GM19324 (cell line): ENCODE results near the gene TBX2.

Experiments
- ATAC-seq: cut with Tn5 transposase; IDR thresholded peaks from one replicate; pipeline ENCODE4 v1.9.1; 2021; ENCODE audit warnings: mild to moderate bottlenecking, moderate library complexity; ENCODE audit not compliant: unreplicated experiment, low FRiP score

The TBX2 gene

DNA sequence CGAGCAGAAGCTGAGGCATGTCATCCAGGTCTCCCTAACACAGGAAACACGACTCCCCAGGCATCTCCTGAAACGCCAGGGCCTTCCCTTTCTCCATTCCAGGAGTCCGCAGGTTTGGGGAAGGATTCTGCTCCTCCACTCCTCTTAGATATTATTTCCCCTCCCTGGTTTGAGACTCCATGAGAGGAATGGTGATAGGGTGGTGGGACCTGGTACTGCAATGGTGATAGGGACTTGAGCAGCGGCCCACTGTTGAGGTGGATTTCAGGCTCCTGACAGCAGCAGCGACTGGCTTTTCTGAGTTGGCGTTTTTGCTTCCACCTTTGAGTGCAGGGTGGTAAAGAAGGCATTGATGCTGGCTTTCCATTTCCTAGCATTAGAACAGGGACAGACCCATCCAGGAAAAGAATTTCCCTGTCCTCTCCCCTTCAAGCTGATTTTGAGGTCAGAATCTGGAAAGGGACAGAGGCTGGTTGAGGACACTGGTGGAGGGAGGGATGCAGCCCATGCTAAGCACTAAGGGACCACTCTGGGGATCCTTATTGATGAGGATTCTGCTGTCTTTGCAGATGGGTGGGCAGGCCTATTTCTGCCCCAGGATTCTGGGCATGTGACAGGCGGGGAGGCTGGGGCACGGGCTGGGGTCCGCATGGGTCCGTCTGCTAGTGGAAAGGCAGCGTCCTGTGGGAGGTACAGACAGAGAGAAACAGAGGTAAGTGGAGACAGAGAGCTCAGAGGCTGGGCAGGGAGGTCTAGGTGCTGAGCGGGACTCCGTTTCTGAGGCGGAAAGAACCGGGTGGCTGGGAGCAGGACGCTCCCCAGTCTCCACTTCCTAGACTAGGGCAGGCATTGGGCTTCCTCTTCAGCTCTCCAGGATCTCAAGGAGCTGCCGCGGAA, 51.2 kb downstream of the TBX2 start:
- no peak for ATAC-seq

DNA sequence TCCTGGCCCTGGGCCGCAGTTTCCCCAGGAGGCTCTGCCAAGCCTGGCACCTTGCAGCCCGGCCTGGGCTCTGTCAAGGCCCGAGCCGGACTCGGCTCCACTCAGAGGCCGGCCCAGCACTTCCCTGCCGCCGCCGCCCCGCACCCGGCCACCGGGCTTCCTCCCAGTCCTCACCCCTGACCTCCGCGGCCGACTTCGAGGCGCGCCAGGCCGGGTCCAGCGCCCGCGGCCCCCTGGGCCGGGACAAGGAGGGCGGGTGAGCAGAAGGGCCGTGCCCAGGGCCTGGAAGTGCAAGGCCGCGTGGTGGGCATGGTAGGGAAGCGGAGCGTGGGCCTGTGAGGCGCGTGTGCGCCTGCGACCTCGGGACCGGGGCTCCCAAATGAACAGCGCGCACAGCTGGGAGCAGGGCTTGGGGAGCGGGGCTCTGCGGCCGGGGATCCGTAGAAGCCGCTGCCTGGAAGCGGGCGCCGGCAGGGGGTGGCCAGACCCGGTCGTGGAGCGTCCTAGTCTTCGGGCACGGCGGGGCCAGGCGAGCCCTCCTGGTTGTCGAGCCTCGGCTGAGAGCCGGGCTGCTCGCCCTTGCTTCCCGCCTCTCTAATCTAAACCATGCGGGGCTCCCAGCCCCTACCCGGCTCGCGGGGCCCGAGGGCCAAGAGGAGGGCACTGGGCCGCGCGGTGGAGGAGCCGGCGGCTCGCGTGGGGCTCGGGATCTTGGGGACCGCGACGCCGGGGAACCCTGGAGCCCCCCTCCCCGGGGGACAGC, 52.1 kb downstream of the TBX2 start:
- no peak for ATAC-seq

DNA sequence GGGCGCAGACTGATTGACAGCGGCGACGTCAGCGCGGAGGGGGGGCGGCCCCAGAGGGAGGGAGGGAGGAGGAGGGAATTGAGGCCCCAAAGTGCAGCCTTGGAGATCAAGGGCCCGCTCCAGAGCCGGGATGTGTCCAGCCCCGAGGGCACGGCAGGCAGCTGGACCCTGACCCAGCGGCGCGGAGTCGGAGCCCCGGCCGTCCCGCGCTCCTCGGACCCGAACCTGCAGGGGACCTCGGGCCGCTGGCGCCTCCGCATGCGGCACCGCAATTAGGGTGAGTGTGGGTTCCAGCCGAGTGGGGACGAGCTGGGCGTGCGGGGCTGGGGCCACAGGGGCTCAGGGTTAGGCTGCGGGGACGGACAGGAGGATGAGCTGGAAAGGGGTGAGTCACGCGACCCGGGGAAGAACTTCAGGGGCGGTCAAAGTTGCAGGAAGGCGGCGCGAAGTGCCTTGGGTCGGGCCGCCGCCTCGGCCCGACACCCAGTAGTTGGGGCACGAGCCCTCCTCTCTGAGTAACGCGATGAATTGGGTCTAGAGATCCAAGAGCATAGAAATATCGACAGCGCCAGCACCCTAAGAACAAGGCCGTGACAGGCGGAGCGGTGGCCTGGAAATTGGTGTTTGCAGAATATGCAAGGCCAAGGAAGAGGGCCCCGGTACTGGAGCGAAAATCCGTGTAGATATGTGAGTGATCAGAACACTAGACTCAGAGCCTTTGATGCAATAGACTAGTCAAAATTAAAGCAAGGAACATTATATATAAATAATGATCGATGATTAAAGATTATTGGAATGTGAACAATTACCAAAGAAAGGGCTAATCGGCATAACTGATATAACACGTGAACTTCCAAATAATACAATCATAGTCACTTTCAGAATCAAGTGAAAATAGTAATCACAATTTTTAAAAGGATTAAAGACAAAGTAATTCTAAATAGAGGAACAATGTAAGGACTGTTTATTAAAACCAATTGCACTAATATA, 53.0 kb downstream of the TBX2 start, which contains the start of gene TBX4:
Gene TBX4 (plus strand): TSS at position 122 of the 990 bp plus-strand sequence. CDS start 4,069 bp downstream, outside the sequence.
- ATAC-seq, result no peak

DNA sequence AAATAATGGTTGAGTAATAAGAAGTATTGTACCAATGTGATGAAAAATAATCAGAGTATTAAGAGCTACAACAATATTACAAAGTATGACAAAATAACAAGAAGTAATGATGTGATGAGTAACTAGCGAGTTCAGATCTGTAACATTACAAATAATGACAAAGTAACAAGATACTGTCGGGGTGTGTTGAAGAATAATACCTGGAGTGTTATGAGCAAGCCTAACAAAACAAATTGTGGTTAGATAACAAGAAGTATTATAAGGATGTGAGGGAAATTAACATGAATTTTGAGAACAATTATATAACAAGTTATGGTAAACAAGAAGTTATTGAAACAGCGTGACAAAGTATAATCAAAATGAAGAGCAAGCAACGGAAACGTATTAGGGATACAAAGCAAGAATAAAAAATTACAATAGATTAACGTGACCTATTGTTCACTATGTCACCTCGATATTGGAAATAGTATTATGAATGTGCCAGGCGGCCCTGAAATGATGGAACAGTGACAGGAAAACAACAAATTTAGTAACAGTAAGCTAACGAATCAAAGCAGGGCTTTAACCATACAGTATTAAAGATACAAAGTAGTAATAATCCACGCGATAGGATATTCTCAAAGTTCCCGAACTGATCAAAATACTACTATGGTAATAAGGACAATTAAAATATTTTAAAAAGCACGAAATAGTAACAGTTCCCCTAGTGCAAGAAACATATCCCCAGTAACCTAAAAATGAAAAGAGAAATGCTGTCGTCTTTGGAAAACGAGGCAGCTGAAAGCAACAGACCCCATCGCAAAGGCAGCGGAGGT, 54.1 kb downstream of the TBX2 start:
- ATAC-seq, result no peak

DNA sequence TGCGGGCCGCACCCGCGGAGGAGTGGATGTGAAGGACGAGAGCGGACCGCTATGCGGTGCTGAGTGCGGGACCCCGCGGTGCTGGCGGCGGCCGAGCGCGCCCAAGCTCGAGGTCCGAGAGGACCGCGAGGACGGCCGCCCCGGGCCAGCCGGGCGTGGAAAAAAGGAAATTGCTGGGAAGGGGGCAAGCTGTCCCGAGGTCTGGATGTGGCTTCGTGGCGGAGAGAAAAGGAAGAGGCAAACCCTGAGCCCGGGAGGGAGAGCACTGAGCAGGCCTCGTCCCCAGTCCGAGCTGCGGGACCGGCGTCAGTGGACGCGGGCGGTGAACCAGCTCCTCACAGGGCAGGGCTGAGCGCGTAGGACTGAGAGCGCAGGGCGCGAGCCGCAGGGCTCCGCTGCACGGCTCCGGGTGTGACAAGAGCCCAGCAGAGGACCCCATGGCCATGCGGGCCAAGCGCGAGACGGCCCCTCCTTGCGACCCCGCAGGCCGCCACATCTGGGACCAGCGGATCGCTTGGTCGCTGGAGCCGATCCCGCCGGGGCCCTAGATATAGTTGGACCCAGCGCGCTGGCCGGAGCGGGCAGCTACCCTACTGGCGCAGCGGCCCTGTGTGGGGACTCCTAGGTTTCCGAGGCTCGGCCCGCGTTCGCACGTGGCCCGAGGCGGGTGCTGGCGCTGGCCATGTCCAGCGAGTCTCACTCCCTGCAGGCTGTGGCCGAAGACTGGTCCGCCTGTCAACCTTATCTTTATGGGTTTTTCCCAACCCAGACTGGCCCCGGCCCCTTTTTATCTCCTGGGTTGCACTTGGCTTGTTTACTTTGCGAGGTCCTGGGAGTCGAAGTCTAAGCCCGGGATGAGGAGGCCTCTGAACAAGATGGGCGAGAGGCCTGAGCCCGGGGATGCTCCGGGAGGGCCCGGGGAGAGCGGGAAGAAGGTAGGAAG, 55.0 kb downstream of the TBX2 start:
- no peak for ATAC-seq

DNA sequence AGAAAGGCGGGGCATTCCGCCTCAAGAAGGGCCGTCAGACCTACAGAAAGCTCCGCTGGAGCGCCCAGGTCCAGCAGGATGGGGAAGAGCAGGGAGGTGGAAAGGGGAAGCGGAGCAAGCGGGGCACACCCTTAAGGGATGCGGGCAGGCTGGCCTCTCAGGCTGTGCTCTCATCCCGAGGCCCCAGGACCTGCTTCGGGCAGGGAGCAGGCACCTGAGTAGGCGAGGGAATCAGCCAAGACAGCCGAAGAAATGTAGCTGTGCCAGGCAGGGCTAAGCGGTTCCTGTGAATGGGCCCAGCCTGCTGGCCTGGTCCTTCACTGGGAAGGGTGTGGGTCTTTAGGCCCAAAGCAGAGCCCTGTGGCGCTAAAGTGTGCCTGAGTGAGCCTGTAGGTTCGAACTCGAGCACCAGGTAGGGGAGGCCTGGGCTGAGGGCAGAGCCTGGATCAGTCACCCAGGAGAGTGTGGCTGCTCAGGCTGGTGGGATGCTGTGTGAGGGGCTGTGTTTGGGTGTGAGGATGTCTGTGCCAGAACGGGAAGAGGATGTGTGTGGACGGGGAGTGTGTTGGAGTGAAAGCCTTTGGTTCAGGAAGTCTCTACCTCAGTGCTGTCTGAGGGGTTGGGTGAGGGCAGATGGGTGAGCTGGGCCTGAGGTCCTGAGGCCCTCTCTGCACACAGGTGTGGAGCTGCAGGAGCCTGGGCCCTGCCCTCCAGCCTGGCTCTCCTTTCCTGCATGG, 55.8 kb downstream of the TBX2 start:
- ATAC-seq, result no peak

DNA sequence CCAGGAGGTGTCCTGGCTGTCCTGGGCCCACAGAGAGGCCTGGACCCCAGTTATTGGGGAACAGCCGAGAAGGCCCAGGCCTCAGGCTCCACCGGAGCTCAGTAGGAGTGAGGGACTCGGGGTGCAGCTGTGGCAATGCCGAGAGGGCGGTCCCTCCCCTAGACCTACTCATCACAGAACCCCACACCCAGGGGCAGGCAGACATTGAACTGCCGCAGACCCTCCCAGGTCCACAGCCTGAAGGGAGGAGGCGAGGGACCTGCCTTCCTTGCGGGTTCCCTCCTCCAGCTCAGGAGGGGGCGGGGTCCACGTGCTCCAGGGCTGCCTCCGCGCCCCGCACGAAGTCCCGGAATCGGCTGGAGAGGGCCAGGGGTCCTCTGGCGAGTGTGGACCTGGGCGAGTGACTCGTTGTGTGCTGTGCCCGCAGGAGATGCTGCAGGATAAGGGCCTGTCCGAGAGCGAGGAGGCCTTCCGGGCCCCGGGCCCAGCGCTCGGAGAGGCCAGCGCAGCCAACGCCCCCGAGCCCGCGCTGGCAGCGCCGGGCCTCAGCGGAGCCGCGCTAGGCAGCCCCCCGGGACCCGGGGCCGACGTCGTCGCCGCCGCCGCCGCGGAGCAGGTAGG, 56.5 kb downstream of the TBX2 start:
- no peak for ATAC-seq

DNA sequence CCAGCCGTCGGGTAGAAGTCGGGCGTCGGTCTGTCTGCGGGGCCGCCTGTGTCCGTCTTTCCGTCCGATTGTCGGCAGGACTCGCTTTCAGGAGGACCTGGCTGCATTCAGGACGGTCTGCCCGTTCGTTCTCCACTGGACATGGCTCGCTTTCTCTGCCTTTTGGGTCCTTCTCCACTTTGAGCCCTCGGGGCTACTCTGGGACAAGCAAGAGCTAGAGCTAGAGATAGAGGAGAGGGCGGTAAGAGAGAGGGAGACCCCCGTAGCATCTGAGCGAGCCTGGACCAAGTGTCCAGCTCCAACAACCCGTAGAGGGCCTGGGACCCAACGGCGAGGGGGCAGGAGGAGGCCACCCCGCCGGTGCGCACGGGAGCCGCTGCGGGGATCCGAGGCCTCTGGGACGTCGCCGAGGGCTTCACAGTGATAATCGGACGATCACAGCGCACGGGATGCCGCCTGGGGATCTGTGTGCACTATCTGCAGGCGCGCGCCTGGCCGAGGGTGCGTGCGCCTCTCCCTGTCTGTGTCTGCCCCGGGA, 57.1 kb downstream of the TBX2 start:
- ATAC-seq, result no peak

DNA sequence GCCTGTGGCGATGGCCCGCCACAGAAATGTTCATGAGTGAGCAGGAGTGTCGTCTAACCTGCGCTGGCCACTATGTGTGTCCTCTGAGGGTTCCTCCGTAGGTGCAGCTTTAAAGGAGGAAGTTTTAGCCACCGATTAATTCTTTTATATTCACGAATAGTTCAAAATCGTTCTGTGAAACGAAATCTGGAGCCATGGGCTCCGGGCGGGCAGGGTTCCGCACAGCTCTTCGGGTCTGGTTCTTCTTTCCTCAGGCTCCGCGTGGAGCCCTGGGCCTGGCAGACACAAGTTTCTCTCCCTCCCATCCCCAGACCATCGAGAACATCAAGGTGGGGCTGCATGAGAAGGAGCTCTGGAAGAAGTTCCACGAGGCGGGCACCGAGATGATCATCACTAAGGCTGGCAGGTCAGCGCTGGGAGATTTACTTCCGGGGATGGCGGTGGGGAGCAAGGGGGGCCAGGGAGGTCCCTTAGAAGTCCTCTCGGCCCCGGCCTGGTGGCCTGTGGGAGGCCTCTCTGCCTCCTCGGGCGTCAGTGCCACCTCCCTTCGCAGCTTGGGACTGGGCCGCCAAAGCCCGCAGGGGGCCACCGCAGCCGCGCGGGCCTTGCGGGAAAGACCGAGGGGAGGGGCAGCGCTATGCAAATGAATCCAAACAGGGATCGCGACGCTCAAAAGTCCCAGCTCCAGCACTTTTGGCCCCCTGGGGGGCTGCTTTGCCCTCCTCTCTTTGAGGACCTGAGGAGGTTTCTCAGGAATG, 57.8 kb downstream of the TBX2 start:
- no peak for ATAC-seq

DNA sequence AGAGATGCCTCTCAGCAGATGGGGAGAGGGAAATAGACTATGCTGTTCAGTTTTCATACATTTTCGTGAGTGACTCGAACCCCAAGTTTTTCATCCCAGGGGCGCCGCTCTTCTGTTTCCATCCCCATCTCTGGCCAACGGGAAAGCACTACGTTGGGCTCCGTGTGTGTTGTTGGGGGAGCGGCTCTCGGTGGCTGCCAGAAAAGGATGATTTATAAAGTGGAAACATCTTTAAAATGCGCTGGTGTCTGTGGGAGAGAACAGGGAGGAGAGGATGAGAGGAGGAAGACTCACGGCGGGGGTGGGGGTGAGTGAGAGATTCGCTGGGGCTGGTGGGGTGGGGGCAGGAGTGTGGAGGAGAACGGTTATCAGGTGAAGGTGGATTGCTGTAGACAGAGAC, 58.4 kb downstream of the TBX2 start:
- no peak for ATAC-seq

DNA sequence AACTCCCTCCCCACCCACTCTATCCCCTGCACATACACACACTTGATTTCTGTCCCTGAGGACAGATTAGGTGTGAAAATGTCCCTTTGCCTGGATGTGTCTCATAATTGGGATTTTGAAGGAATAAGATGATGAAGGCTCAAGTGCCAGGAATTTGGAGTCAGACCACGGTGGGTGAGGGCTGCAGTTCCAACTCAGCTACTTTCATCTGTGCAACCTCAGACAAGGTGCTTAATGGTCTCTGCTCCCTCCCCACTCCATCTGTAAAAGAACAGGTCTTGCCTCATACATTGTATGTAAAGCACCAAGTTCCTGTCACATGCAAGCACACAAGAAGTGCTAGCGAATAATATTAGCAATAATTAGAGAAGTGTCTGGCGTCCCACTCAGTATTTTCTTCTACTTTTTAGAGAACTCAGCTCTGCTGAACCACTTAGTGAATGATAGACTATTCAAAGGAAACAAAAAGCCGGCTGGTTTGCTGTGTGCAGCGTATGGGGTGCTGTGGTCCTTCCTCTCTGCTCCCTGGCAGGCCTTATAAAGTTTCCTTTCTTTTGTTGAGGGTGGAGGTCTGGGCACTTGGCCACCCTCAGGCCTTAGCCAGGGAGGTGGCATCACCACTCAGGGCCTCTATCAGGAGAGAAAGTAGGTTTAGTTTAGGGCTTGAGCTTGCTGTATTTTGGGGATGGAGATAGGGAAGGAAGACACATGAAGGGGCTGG, 58.9 kb downstream of the TBX2 start:
- no peak for ATAC-seq
